NCI-H2171 (cell line): ENCODE results near the gene CACUL1.
A peak's percentile ranks its signal among the peaks of the same experiment; 100 is the strongest.
"Not testable (repeated sequence)": the region's sequence is repeated elsewhere in the genome, so short reads cannot be mapped to it uniquely, and the experiment has no call there.

Experiments
- DNase-seq: peaks from one replicate; lab custom pipeline; 2025; lab: John Stamatoyannopoulos, UW

CACUL1 gene

DNA sequence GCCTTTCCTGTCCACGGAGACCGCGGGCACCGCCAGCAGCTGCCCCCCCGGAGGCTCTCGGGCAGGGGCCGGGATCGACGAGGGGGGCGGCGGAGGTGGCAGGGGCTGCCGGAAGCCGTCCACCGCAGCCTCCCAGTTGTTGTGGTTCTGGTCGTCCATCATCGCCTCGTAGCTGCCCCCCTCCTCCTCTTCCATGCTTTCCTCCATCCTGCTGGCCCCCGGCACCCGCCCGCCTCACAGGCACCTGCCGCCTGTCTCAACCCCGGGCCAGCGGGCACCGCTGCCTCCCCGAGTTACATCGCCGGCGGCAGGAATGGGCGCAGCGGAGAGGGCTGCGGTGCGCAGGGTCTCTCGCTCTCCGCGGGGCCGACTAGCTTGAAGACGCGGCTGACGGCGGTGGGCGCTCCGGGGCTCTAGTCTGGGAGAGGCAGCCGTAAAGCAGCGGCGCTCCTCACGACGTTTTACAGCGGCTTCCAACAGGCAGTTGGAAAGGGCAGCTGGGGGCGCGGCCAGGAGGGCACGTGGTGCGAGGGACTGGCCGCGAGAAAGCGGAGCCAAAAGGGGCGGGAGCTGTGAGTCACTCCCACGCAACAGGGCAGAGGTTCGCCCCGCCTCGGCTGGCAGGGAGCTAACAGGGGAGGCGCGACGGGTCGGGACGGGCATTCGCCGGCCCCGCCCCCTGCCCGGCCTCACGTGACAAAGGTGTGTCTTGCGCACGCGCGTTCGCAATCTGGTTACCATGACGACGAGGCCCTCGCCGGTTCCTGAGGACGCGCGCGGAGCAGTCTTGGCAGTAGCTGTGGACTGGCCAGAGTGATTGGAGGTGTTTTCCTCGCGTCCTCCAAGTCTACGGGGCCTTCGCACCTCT, at the start of gene CACUL1:
TSS of gene CACUL1 (minus strand) at position 415 of the 868 bp plus-strand sequence. CDS start at position 207, 208 bp downstream.
- peak; percentile 94 for DNase-seq

DNA sequence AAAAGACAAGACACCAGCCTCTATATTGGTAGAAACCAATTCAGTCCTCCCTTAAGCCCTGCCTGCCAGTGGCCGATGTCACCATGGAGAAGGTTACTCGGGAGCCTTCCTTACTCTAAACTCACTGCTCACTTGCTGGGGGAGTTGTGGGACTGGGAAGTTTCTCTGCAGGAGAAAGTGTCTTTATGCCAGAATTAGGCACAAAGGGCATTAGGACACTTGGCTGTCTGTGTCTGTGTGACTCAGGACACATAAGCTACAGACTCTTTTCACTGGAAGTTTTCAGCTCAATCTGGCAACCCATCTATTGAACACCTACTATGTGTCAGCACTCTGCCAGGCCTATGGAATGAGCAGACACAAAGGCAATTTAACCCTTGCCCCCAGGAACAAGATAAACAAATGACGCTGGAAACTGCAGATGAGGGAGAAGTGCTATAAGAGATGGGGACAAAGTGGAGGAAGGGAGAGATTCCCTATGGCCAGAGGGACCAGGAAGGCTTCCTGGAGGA, 49.5 kb upstream of the CACUL1 start:
- no peak for DNase-seq

- no peak for DNase-seq
Observed at GRCh38 chr10:118802126-118802793, 47.5 kb upstream of the CACUL1 start.

DNA sequence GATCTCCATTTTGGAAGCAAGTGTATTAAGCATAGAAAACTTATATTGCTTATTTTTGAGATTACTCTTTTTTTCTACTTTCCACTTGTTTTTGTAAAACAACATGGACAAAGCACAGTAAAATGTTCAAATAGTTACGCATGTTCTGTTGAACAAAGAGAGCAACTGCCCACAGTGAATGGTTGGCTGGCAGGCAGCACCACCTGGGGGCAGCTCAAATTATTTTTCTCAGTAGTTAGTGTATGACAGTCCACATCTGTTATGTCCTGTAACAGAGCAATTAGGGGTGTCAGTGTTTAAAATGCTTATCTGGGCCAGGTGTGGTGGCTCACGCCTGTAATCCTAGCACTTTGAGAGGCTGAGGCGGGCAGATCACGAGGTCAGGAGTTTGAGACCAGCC, 46.1 kb upstream of the CACUL1 start:
- DNase-seq, result no peak

- DNase-seq, result no peak
Observed at GRCh38 chr10:118799777-118800176, 45.0 kb upstream of the CACUL1 start.

- DNase-seq, result no peak
Observed at GRCh38 chr10:118798231-118798662, 43.5 kb upstream of the CACUL1 start.

GRCh38 chr10:118794971-118795370, 40.2 kb upstream of the CACUL1 start:
- not testable (repeated sequence) for DNase-seq

GRCh38 chr10:118793545-118793944, 38.8 kb upstream of the CACUL1 start:
- no peak for DNase-seq

- no peak for DNase-seq
Observed at GRCh38 chr10:118792526-118792925, 37.8 kb upstream of the CACUL1 start.

DNA sequence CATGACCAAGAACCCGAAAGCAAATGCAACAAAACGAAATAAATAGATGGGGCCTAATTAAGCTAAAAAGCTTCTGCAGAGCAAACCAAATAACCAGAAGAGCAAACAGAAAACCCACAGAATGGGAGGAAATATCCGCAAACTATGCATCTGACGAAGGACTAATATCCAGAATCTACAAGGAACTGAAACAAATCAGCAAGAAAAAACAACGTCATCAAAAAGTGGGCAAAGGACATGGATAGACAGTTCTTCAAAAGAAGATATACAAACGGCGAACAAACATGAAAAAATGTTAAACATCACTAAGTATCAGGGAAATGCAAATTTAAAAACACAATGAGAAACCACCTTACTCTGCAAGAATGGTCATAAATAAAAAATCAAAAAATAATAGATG, 35.3 kb upstream of the CACUL1 start:
- no peak for DNase-seq

GRCh38 chr10:118785551-118785950, 30.8 kb upstream of the CACUL1 start:
- DNase-seq, result no peak

GRCh38 chr10:118783776-118784545, 29.2 kb upstream of the CACUL1 start:
- no peak for DNase-seq

DNA sequence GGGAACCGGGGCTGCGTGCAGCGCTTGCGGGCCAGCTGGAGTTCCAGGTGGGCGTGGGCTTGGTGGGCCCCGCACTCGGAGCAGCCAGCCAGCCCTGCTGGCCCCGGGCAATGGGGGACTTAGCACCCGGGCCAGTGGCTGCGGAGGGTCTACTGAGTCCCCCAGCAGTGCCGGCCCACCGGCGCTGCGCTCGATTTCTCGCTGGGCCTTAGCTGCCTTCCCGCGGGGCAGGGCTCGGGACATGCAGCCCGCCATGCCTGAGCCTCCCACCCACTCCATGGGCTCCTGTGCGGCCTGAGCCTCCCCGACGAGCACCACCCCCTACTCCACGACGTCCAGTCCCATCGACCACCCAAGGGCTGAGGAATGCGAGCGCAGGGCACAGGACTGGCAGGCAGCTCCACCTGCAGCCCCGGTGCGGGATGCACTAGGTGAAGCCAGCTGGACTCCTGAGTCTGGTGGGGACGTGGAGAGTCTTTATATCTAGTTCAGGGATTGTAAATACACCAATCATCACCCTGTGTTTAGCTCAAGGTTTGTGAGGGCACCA, 28.2 kb upstream of the CACUL1 start:
- DNase-seq, result not testable (repeated sequence)

DNA sequence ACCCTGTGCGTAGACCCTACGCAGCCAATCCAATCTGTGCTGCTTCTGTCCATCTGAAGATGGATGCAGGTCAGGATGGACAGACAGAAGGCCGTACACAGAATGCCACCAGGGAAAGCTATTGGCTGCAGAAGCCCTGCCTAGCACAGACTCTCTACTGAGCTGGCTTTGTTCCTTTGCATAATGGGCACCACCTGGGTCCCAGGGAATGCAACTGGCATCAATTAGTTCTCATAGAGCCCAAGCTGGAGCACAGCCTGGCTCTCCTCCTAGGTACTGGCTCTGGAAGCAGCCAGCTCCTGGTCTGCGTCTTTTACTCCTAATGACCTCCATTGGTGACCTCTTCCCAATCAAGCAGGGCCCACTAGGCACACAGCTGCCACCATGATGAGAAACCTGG, 26.8 kb upstream of the CACUL1 start:
- DNase-seq, result no peak

- DNase-seq, result no peak
Observed at GRCh38 chr10:118778727-118779126, 24.0 kb upstream of the CACUL1 start.

DNA sequence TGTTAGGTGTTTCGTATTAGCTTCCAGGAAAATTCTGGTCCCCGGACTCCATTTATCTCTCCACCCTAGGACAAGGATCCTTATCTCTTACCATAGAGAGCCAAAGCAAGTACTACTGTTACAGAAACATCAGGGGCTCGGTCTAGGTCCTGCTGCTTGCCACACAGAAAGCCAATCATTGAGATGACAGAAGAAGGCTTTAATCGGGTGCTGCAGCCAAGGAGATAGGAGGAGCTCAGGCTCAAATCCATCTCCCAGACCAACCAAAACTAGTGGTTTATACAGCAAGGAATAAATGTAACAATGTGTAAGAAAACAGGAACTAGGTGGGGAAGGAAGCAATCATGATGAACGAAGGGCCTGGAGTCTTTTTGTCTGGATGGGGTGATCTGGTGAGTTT, 22.2 kb upstream of the CACUL1 start:
- no peak for DNase-seq

DNA sequence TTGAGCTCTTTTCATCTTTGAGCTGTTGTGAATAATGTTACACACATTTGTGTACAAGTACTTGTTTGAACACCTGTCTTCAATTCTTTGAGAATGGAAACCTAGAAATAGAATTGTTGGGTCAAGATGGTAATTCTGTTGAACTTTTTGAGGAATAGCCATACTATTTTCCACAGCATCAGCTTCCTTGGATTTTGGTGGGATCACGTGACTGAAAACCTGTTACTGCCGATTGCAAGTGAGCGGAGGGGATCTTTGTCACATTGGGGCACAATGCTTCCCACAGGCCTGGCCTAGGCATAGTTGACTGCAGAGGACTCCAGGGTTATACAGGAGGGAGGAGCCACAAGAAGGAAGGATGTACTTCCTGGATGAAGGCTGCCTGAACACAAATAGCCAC, 21.3 kb upstream of the CACUL1 start:
- DNase-seq, result no peak

- no peak for DNase-seq
Observed at GRCh38 chr10:118775478-118775877, 20.7 kb upstream of the CACUL1 start.

- DNase-seq, result no peak
Observed at GRCh38 chr10:118773041-118773440, 18.3 kb upstream of the CACUL1 start.

GRCh38 chr10:118771976-118772375, 17.2 kb upstream of the CACUL1 start:
- no peak for DNase-seq

GRCh38 chr10:118769898-118770600, 15.3 kb upstream of the CACUL1 start:
- DNase-seq, result no peak
